OCI-LY7 (cell line): ENCODE data around the gene CD22. TPM values are rescaled to one million over a fixed set of nuclear protein-coding genes. Genes with fewer than 3 reads are reported as not detected.

Experiments used
- BruUV-seq: library from RNA; stranded (reverse); fragments of 400-500 nt; replicated peaks from 2 replicates; lab custom pipeline; 2021; lab: Mats Ljungman, UMichigan
- CTCF ChIA-PET: fragments of 300-600 bp; sonication (Branson Sonifier 250); formaldehyde crosslinking; loops from one replicate; lab custom pipeline; 2022; ENCODE audit warnings: antibody characterized with exemption; ENCODE audit not compliant: unreplicated experiment; lab: Charles Lee
- POLR2A ChIA-PET: fragments of 300-600 bp; sonication (Branson Sonifier 250); formaldehyde crosslinking; loops from one replicate; lab custom pipeline; 2022; ENCODE audit warnings: antibody characterized with exemption; lab: Charles Lee
- DNase-seq: peaks from one replicate; pipeline ENCODE4 v3.0.0-alpha.2; 2015; ENCODE audit warnings: low spot score
- H2AFZ ChIP-seq: fragments of 200-600 bp; sonication (generic), shearing (Covaris generic); 2 replicates; pipeline ENCODE4 v1.6.1; 2014; ENCODE audit warnings: mild to moderate bottlenecking, antibody characterized with exemption, low read length, moderate library complexity
- H3K27ac ChIP-seq: fragments of 200-600 bp; sonication (generic); 2 replicates; pipeline ENCODE4 v1.5.1; 2014; ENCODE audit warnings: mixed run types, low read depth, mild to moderate bottlenecking, moderate library complexity, low read length, inconsistent platforms; ENCODE audit not compliant: poor library complexity, severe bottlenecking
- H3K36me3 ChIP-seq: fragments of 200-600 bp; sonication (generic); 2 replicates; pipeline ENCODE4 v1.6.1; 2014; ENCODE audit warnings: mild to moderate bottlenecking, antibody characterized with exemption, low read length, moderate library complexity, mixed read lengths; ENCODE audit not compliant: insufficient read depth
- H3K4me1 ChIP-seq: fragments of 200-600 bp; sonication (generic); 2 replicates; pipeline ENCODE4 v1.5.1; 2014; ENCODE audit warnings: mild to moderate bottlenecking, low read length; ENCODE audit not compliant: insufficient read depth, poor library complexity, severe bottlenecking
- H3K4me2 ChIP-seq: fragments of 200-600 bp; sonication (generic); 2 replicates; pipeline ENCODE4 v1.6.1; 2014; ENCODE audit warnings: mild to moderate bottlenecking, low read length
- H3K4me3 ChIP-seq: fragments of 200-600 bp; sonication (generic); 2 replicates; pipeline ENCODE4 v1.5.1; 2014; ENCODE audit warnings: mild to moderate bottlenecking, low read depth, low read length; ENCODE audit not compliant: poor library complexity, severe bottlenecking
- H3K79me2 ChIP-seq: fragments of 200-600 bp; sonication (generic); 2 replicates; pipeline ENCODE4 v1.6.1; 2016; ENCODE audit warnings: low read depth, mild to moderate bottlenecking, low read length, moderate library complexity, mixed read lengths; ENCODE audit not compliant: insufficient read depth
- H3K9me2 ChIP-seq: fragments of 200-600 bp; sonication (generic); 2 replicates; pipeline ENCODE4 v1.6.1; 2016; ENCODE audit warnings: mild to moderate bottlenecking, low read length, mixed read lengths; ENCODE audit not compliant: insufficient read depth
- H3K9me3 ChIP-seq: fragments of 200-600 bp; sonication (generic); 2 replicates; pipeline ENCODE4 v1.6.1; 2014; ENCODE audit warnings: mild to moderate bottlenecking, mixed run types, low read length, mixed read lengths
- H4K20me1 ChIP-seq: fragments of 200-600 bp; sonication (generic); 2 replicates; pipeline ENCODE4 v1.6.1; 2014; ENCODE audit warnings: mild to moderate bottlenecking, antibody characterized with exemption, low read length, moderate library complexity, mixed read lengths; ENCODE audit not compliant: insufficient read depth
- EZH2phosphoT487 ChIP-seq: fragments of 200-600 bp; sonication (generic); IDR thresholded peaks from 2 replicates; pipeline ENCODE4 v1.6.1; 2018; ENCODE audit warnings: low read depth, borderline replicate concordance, mild to moderate bottlenecking, mixed run types, antibody characterized with exemption, low read length, moderate library complexity, mixed read lengths
- intact Hi-C: fragments of 100-400 bp; cut with micrococcal nuclease; formaldehyde crosslinking; loops from one replicate; pipeline ENCODE4 v1.10.0; 2022; ENCODE audit not compliant: unreplicated experiment
- microRNA-seq: library from miRNA; unstranded; fragments of <30 nt; microRNA quantifications from one replicate; pipeline ENCODE4 v1.2.0, GENCODE V29; 2022; ENCODE audit warnings: borderline replicate concordance
- total RNA-seq, 2 experiments: library from RNA; depleted of rRNA in 1 of 2; stranded (reverse); fragments of >200 nt in 1 of 2; shearing (Covaris generic) in 1 of 2; gene quantifications; 2 replicates each; pipeline ENCODE4 v1.2.3, GENCODE V29; 2014 to 2022
- TF ChIP-seq, protein P1 (sequence below): fragments of 200-600 bp; sonication (generic); conservative IDR thresholded peaks from 2 replicates; pipeline ENCODE4 v1.5.1; 2014; ENCODE audit warnings: mild to moderate bottlenecking, antibody characterized with exemption, low read length, moderate library complexity, mixed read lengths

CD22 gene
- total RNA-seq, 2 experiments from 2014 or later, result 413 to 972 TPM

DNA sequence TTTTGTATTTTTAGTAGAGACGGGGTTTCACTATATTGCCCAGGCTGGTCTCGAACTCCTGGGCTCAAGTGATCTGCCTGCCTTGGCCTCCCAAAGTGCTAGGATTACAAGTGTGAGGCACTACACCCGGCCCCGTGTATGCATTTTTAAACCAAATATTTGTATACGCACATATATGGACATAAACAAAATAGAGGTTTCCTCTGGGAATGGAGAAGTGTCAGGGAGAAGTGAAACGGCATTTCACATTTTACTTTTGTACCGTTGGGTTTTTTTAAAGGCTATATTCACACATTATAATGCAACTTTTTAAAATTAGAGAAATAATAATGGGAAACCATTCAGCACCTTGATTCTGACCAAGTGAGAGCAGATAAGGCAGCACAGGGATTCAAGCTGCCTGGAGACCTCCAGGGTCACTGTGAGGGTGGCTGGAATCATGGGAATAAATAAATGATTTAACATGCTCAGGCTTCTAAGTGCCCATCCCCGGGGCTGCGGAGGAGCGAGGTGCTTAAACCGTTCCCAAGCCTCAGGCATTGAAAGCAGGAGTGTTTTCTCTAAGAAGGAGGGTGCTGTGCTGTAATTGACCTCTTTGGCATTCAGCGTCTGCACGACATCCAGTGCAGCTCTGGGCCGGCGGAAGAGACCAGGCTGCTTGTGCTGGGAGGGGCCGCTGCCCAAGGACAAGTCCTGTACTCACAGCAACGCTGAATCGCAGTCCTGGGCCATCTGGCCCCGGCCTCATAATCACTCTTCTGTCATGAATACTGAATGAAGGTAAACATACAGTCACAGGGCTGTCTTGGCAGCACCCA lies 66.6 kb downstream of the CD22 start:
- no peak overlapping the region for H3K4me3 ChIP-seq
- no peak for TF ChIP-seq EZH2phosphoT487
- TF ChIP-seq, protein P1, sequence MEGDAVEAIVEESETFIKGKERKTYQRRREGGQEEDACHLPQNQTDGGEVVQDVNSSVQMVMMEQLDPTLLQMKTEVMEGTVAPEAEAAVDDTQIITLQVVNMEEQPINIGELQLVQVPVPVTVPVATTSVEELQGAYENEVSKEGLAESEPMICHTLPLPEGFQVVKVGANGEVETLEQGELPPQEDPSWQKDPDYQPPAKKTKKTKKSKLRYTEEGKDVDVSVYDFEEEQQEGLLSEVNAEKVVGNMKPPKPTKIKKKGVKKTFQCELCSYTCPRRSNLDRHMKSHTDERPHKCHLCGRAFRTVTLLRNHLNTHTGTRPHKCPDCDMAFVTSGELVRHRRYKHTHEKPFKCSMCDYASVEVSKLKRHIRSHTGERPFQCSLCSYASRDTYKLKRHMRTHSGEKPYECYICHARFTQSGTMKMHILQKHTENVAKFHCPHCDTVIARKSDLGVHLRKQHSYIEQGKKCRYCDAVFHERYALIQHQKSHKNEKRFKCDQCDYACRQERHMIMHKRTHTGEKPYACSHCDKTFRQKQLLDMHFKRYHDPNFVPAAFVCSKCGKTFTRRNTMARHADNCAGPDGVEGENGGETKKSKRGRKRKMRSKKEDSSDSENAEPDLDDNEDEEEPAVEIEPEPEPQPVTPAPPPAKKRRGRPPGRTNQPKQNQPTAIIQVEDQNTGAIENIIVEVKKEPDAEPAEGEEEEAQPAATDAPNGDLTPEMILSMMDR, result no peak
- BruUV-seq, result no TSS peak
- no peak overlapping the region for H2AFZ ChIP-seq
- H3K4me2 ChIP-seq, result no peak overlapping the region
- H3K9me3 ChIP-seq, result no peaks in the 10 kb centered on the region
- H3K9me2 ChIP-seq, result no peaks in the 10 kb centered on the region
- no peak overlapping the region for H3K27ac ChIP-seq
- intact Hi-C loops, result no loop called here
- H3K36me3 ChIP-seq, result no peaks in the 10 kb centered on the region
- H4K20me1 ChIP-seq, result no peaks in the 10 kb centered on the region
- CTCF ChIA-PET, result no interaction called here
- POLR2A ChIA-PET, result no interaction called here
- H3K79me2 ChIP-seq, result no peaks in the 10 kb centered on the region
- H3K4me1 ChIP-seq, result no peaks in the 10 kb centered on the region
- DNase-seq, result no peak

DNA sequence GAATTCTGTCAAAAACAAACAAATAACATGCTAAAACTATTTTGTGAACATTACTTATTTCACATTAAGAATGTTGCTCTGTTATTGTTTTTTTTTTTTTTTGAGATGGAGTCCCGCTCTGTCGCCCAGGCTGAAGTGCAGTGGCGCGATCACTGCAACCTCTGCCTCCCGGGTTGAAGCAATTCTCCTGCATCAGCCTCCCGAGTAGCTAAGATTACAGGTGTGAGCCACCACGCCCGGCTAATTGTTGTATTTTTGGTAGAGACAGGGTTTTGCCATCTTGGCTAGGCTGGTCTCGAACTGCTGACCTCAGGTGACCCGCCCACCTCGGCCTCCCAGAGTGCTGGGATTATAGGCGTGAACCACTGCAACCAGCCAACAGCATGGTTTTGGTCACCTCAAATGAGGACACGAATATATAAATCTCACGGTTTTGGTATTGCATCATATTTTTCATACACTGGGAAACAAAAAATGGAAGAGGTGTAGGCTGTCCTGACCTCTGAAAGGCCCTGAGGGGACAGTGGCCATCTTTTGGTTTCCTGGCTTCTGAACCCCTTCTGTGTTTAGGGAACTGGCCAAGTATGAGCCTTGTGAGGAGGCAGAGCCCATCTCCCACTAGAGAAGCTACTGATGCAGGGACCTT lies 67.4 kb downstream of the CD22 start:
- Histone ChIP-seq H3K4me2 (no peak overlapping the region), H3K9me3 (no peaks in the 10 kb centered on the region), H3K4me3 (no peak overlapping the region), H3K4me1 (no peaks in the 10 kb centered on the region), H4K20me1 (no peaks in the 10 kb centered on the region), H3K27ac (no peak overlapping the region), H3K9me2 (no peaks in the 10 kb centered on the region), H3K36me3 (no peaks in the 10 kb centered on the region), H2AFZ (no peak overlapping the region), H3K79me2 (no peaks in the 10 kb centered on the region)
- ChIA-PET CTCF (no interaction called here), POLR2A (no interaction called here)
- TF ChIP-seq EZH2phosphoT487, result no peak
- TF ChIP-seq, protein P1, result no peak
- no peak for DNase-seq
- intact Hi-C loops, result no loop called here
- no TSS peak for BruUV-seq

Small RNA genes within 50 kb of the gene (microRNA-seq; reads per million reads assigned to microRNA genes)
- 88.6 reads per million, percentile 55 among the genes with 10 or more reads in this experiment for gene MIR5196

Other genes with a start within 250 kb of the CD22 start
- 0.35 TPM in 1 of 2 replicates, not detected in the other for gene FXYD3, start 213.4 kb upstream of the CD22 start, total RNA-seq (2014; rRNA removed; shearing (Covaris generic))
- gene FXYD3, start 213.4 kb upstream of the CD22 start, total RNA-seq (2022), result 0.88 TPM in 1 of 2 replicates, not detected in the other
- gene LGI4, start 194.1 kb upstream of the CD22 start, total RNA-seq (2014; rRNA removed; shearing (Covaris generic)), result 0.28 and 1.1 TPM in 2 replicates
- 2.7 and 5.9 TPM in 2 replicates for gene LGI4, start 194.1 kb upstream of the CD22 start, total RNA-seq (2022)
- 0.57 and 1.8 TPM in 2 replicates for gene FXYD1, start 190.4 kb upstream of the CD22 start, total RNA-seq (2014; rRNA removed; shearing (Covaris generic))
- gene FXYD1, start 190.4 kb upstream of the CD22 start, total RNA-seq (2022), result 5.5 and 11.5 TPM in 2 replicates
- gene FXYD7, start 185.9 kb upstream of the CD22 start, total RNA-seq (2014; rRNA removed; shearing (Covaris generic)), result 0.50 and 1.2 TPM in 2 replicates
- 6.1 and 6.3 TPM in 2 replicates for gene FXYD7, start 185.9 kb upstream of the CD22 start, total RNA-seq (2022)
- gene FXYD5, start 174.5 kb upstream of the CD22 start, total RNA-seq (2014; rRNA removed; shearing (Covaris generic)), result 76.8 and 82.1 TPM in 2 replicates
- gene FXYD5, start 174.5 kb upstream of the CD22 start, total RNA-seq (2022), result 147 and 155 TPM in 2 replicates
- not detected in 2 replicates for gene FAM187B, start 100.4 kb upstream of the CD22 start, total RNA-seq (2014; rRNA removed; shearing (Covaris generic))
- not detected in 2 replicates for gene FAM187B, start 100.4 kb upstream of the CD22 start, total RNA-seq (2022)
- 15.0 and 22.9 TPM in 2 replicates for gene LSR, start 80.2 kb upstream of the CD22 start, total RNA-seq (2014; rRNA removed; shearing (Covaris generic))
- gene LSR, start 80.2 kb upstream of the CD22 start, total RNA-seq (2022), result 26.0 and 33.6 TPM in 2 replicates
- 100.0 and 105 TPM in 2 replicates for gene USF2, start 60.2 kb upstream of the CD22 start, total RNA-seq (2014; rRNA removed; shearing (Covaris generic))
- 155 and 181 TPM in 2 replicates for gene USF2, start 60.2 kb upstream of the CD22 start, total RNA-seq (2022)
- 0.19 TPM in 1 of 2 replicates, not detected in the other for gene HAMP, start 46.7 kb upstream of the CD22 start, total RNA-seq (2014; rRNA removed; shearing (Covaris generic))
- gene HAMP, start 46.7 kb upstream of the CD22 start, total RNA-seq (2022), result 0.83 and 0.89 TPM in 2 replicates
- gene MAG, start 37.0 kb upstream of the CD22 start, total RNA-seq (2014; rRNA removed; shearing (Covaris generic)), result 4.6 and 6.2 TPM in 2 replicates
- 8.4 and 10.1 TPM in 2 replicates for gene MAG, start 37.0 kb upstream of the CD22 start, total RNA-seq (2022)
- 8.5 and 11.4 TPM in 2 replicates for gene FFAR1, start 18.7 kb downstream of the CD22 start, total RNA-seq (2014; rRNA removed; shearing (Covaris generic))
- 9.8 and 11.6 TPM in 2 replicates for gene FFAR1, start 18.7 kb downstream of the CD22 start, total RNA-seq (2022)
- gene FFAR3, start 29.3 kb downstream of the CD22 start, total RNA-seq (2014; rRNA removed; shearing (Covaris generic)), result 0.72 TPM in 1 of 2 replicates, not detected in the other
- 0.19 and 0.31 TPM in 2 replicates for gene FFAR3, start 29.3 kb downstream of the CD22 start, total RNA-seq (2022)
- 0.06 TPM in 1 of 2 replicates, not detected in the other for gene GPR42, start 41.9 kb downstream of the CD22 start, total RNA-seq (2014; rRNA removed; shearing (Covaris generic))
- gene GPR42, start 41.9 kb downstream of the CD22 start, total RNA-seq (2022), result not detected in 2 replicates
- gene FFAR2, start 119.1 kb downstream of the CD22 start, total RNA-seq (2014; rRNA removed; shearing (Covaris generic)), result not detected in 2 replicates
- gene FFAR2, start 119.1 kb downstream of the CD22 start, total RNA-seq (2022), result not detected in 2 replicates
- gene KRTDAP, start 161.3 kb downstream of the CD22 start, total RNA-seq (2014; rRNA removed; shearing (Covaris generic)), result not detected in 2 replicates
- not detected in 2 replicates for gene KRTDAP, start 161.3 kb downstream of the CD22 start, total RNA-seq (2022)
- not detected in 2 replicates for gene DMKN, start 184.5 kb downstream of the CD22 start, total RNA-seq (2014; rRNA removed; shearing (Covaris generic))
- gene DMKN, start 184.5 kb downstream of the CD22 start, total RNA-seq (2022), result not detected in 2 replicates
- gene SBSN, start 199.1 kb downstream of the CD22 start, total RNA-seq (2014; rRNA removed; shearing (Covaris generic)), result not detected in 2 replicates
- gene SBSN, start 199.1 kb downstream of the CD22 start, total RNA-seq (2022), result not detected in 2 replicates
- gene GAPDHS, start 204.3 kb downstream of the CD22 start, total RNA-seq (2014; rRNA removed; shearing (Covaris generic)), result not detected in 2 replicates
- gene GAPDHS, start 204.3 kb downstream of the CD22 start, total RNA-seq (2022), result not detected in 2 replicates
- gene TMEM147, start 216.4 kb downstream of the CD22 start, total RNA-seq (2014; rRNA removed; shearing (Covaris generic)), result 83.2 and 85.8 TPM in 2 replicates
- gene TMEM147, start 216.4 kb downstream of the CD22 start, total RNA-seq (2022), result 40.9 and 47.1 TPM in 2 replicates
- gene ATP4A, start 234.5 kb downstream of the CD22 start, total RNA-seq (2014; rRNA removed; shearing (Covaris generic)), result 0.15 and 0.92 TPM in 2 replicates
- gene ATP4A, start 234.5 kb downstream of the CD22 start, total RNA-seq (2022), result 0.33 and 0.36 TPM in 2 replicates